DND-41 (cell line): ENCODE measurements around the gene JADE1.

Experiments
- EZH2 ChIP-seq: IDR thresholded peaks from 3 replicates; pipeline ENCODE4 v1.6.1; 2012; ENCODE audit warnings: borderline replicate concordance, low read depth, mild to moderate bottlenecking, moderate library complexity, low read length, inconsistent platforms; ENCODE audit not compliant: severe bottlenecking
- TF ChIP-seq, protein P1 (sequence below): IDR thresholded peaks from 2 replicates; pipeline ENCODE4 v1.5.1; 2012; ENCODE audit warnings: borderline replicate concordance, low read length, moderate library complexity, mild to moderate bottlenecking; ENCODE audit not compliant: poor library complexity, severe bottlenecking; ENCODE audit errors: extremely low read depth

GRCh38 chr4:128916832-128917231 is 107.3 kb downstream of the JADE1 start:
- TF ChIP-seq, protein P1, sequence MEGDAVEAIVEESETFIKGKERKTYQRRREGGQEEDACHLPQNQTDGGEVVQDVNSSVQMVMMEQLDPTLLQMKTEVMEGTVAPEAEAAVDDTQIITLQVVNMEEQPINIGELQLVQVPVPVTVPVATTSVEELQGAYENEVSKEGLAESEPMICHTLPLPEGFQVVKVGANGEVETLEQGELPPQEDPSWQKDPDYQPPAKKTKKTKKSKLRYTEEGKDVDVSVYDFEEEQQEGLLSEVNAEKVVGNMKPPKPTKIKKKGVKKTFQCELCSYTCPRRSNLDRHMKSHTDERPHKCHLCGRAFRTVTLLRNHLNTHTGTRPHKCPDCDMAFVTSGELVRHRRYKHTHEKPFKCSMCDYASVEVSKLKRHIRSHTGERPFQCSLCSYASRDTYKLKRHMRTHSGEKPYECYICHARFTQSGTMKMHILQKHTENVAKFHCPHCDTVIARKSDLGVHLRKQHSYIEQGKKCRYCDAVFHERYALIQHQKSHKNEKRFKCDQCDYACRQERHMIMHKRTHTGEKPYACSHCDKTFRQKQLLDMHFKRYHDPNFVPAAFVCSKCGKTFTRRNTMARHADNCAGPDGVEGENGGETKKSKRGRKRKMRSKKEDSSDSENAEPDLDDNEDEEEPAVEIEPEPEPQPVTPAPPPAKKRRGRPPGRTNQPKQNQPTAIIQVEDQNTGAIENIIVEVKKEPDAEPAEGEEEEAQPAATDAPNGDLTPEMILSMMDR = no peak
- no peak for TF ChIP-seq EZH2
